G401.6 (cell line): Measurements from ENCODE around the gene SMARCA2.

Experiments
- FAIRE-seq: peaks from 2 replicates; lab custom pipeline; 2012; peaks lifted over from hg19 to GRCh38; lab: Jason Lieb, UNC

SMARCA2 gene

GRCh38 chr9:2096376-2096970 is 81.3 kb downstream of the SMARCA2 start:
- no peak for FAIRE-seq

- no peak for FAIRE-seq
Measured at GRCh38 chr9:2106666-2107065, 91.5 kb downstream of the SMARCA2 start.

- no peak for FAIRE-seq
Measured at GRCh38 chr9:2107906-2108451, 92.8 kb downstream of the SMARCA2 start.

- no peak for FAIRE-seq
Measured at GRCh38 chr9:2109069-2109650, 94.0 kb downstream of the SMARCA2 start.

- FAIRE-seq: no peak
Measured at GRCh38 chr9:2110036-2110435, 94.9 kb downstream of the SMARCA2 start.

GRCh38 chr9:2116073-2116472 is 100.9 kb downstream of the SMARCA2 start:
- FAIRE-seq: no peak

- FAIRE-seq: no peak
Measured at GRCh38 chr9:2117527-2117926, 102.4 kb downstream of the SMARCA2 start.

- no peak for FAIRE-seq
Measured at GRCh38 chr9:2119566-2119965, 104.4 kb downstream of the SMARCA2 start.

GRCh38 chr9:2120926-2121689 is 106.0 kb downstream of the SMARCA2 start:
- no peak for FAIRE-seq

GRCh38 chr9:2122299-2122698 is 107.2 kb downstream of the SMARCA2 start:
- FAIRE-seq: no peak

GRCh38 chr9:2125906-2126305 is 110.8 kb downstream of the SMARCA2 start:
- no peak for FAIRE-seq

GRCh38 chr9:2126331-2126803 is 111.2 kb downstream of the SMARCA2 start:
- no peak for FAIRE-seq

- no peak for FAIRE-seq
Measured at GRCh38 chr9:2127486-2127885, 112.3 kb downstream of the SMARCA2 start.

GRCh38 chr9:2128141-2128540 is 113.0 kb downstream of the SMARCA2 start:
- FAIRE-seq: no peak

GRCh38 chr9:2128618-2129017 is 113.5 kb downstream of the SMARCA2 start:
- FAIRE-seq: no peak

- FAIRE-seq: no peak
Measured at GRCh38 chr9:2130941-2131340, 115.8 kb downstream of the SMARCA2 start.

- FAIRE-seq: peak; percentile 85
Measured at GRCh38 chr9:2132484-2133082, 117.4 kb downstream of the SMARCA2 start.

GRCh38 chr9:2134391-2134790 is 119.2 kb downstream of the SMARCA2 start:
- FAIRE-seq: no peak

- no peak for FAIRE-seq
Measured at GRCh38 chr9:2138646-2139045, 123.5 kb downstream of the SMARCA2 start.

- FAIRE-seq: no peak
Measured at GRCh38 chr9:2140600-2141223, 125.6 kb downstream of the SMARCA2 start.

- no peak for FAIRE-seq
Measured at GRCh38 chr9:2142212-2142611, 127.1 kb downstream of the SMARCA2 start.

- no peak for FAIRE-seq
Measured at GRCh38 chr9:2144619-2145018, 129.5 kb downstream of the SMARCA2 start.
